HepG2 (cell line): ENCODE data around the gene THADA.
"Not testable (repeated sequence)": the region's sequence is repeated elsewhere in the genome, so short reads cannot be mapped to it uniquely, and the experiment has no call there.

Source experiments
- GTF3A ChIP-seq: sonication (generic); formaldehyde crosslinking; conservative IDR thresholded peaks from 2 replicates; pipeline ENCODE4 v1.4.0; 2020; ENCODE audit warnings: mild to moderate bottlenecking, missing genetic modification reagents
- JUND ChIP-seq: sonication (generic); formaldehyde crosslinking; IDR thresholded peaks from 2 replicates; pipeline ENCODE4 v1.8.0; 2022; ENCODE audit warnings: mild to moderate bottlenecking, missing genetic modification reagents
- TAF15 ChIP-seq: fragments of 200-400 bp; formaldehyde crosslinking; IDR thresholded peaks from one replicate; pipeline ENCODE4 v1.6.1; 2018; ENCODE audit warnings: mild to moderate bottlenecking, low read depth, low read length; ENCODE audit not compliant: poor library complexity, severe bottlenecking
- ZNF646 ChIP-seq: sonication (generic); formaldehyde crosslinking; IDR thresholded peaks from 2 replicates; pipeline ENCODE4 v1.9.0; 2021; ENCODE audit warnings: mild to moderate bottlenecking, missing genetic modification reagents
- TF ChIP-seq, protein P1 (sequence below): IDR thresholded peaks from 2 replicates; pipeline ENCODE4 v1.6.1; 2016
- TF ChIP-seq, protein P2 (sequence below): sonication (generic); formaldehyde crosslinking; IDR thresholded peaks from 2 replicates; pipeline ENCODE4 v1.5.0; 2020; ENCODE audit warnings: mild to moderate bottlenecking, missing genetic modification reagents, moderate library complexity

DNA sequence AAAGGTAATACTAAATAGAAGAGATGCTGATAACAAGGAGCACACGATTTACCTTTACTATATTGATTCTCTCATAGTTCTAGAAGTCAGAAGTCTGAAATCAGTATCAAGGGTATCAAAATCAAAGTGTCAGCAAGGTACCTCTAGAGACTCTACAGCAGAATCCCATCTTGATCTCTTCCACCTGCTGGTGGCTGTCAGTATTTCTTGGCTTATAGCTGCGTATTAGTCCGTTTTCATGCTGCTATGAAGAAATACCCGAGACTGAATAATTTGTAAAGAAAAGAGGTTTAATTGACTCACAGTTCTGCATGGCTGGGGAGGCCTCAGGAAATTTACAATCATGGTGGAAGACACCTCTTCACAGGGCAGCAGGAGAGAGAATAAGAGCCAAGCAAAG lies 149.1 kb downstream of the THADA start:
- TF ChIP-seq TAF15; JUND (CRISPR knock-in tag); ZNF646 (CRISPR knock-in tag); GTF3A (CRISPR knock-in tag): not testable (repeated sequence)
- TF ChIP-seq, protein P1, sequence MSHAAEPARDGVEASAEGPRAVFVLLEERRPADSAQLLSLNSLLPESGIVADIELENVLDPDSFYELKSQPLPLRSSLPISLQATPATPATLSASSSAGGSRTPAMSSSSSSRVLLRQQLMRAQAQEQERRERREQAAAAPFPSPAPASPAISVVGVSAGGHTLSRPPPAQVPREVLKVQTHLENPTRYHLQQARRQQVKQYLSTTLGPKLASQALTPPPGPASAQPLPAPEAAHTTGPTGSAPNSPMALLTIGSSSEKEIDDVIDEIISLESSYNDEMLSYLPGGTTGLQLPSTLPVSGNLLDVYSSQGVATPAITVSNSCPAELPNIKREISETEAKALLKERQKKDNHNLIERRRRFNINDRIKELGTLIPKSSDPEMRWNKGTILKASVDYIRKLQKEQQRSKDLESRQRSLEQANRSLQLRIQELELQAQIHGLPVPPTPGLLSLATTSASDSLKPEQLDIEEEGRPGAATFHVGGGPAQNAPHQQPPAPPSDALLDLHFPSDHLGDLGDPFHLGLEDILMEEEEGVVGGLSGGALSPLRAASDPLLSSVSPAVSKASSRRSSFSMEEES: not testable (repeated sequence)
- TF ChIP-seq, protein P2, sequence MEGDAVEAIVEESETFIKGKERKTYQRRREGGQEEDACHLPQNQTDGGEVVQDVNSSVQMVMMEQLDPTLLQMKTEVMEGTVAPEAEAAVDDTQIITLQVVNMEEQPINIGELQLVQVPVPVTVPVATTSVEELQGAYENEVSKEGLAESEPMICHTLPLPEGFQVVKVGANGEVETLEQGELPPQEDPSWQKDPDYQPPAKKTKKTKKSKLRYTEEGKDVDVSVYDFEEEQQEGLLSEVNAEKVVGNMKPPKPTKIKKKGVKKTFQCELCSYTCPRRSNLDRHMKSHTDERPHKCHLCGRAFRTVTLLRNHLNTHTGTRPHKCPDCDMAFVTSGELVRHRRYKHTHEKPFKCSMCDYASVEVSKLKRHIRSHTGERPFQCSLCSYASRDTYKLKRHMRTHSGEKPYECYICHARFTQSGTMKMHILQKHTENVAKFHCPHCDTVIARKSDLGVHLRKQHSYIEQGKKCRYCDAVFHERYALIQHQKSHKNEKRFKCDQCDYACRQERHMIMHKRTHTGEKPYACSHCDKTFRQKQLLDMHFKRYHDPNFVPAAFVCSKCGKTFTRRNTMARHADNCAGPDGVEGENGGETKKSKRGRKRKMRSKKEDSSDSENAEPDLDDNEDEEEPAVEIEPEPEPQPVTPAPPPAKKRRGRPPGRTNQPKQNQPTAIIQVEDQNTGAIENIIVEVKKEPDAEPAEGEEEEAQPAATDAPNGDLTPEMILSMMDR (CRISPR knock-in tag): not testable (repeated sequence)
